ENCODE data around the gene DNAJC6.

DNAJC6 gene

GRCh38 chr1:65412256-65412983 lies 103.1 kb downstream of the DNAJC6 start:
- no peak for DNase-seq

- DNase-seq, result no peak
Observed at GRCh38 chr1:65412984-65413375, 103.6 kb downstream of the DNAJC6 start.

- DNase-seq, result no peak
Observed at GRCh38 chr1:65414538-65414937, 105.2 kb downstream of the DNAJC6 start.

- no peak for DNase-seq
Observed at GRCh38 chr1:65416767-65417166, 107.4 kb downstream of the DNAJC6 start.

GRCh38 chr1:65417729-65418128 lies 108.4 kb downstream of the DNAJC6 start:
- no peak for DNase-seq

- DNase-seq, result no peak
Observed at GRCh38 chr1:65418522-65419185, 109.3 kb downstream of the DNAJC6 start.

- peak; percentile 94 for DNase-seq
Observed at GRCh38 chr1:65419681-65420589, 110.6 kb downstream of the DNAJC6 start.

- DNase-seq, result peak; percentile 47
Observed at GRCh38 chr1:65420590-65421350, 111.4 kb downstream of the DNAJC6 start, which contains the start of the genes LEPR and LEPROT. LEPR (plus strand) TSS chr1:65420668; CDS start chr1:65565566, 144,898 bp downstream. LEPROT (plus strand) TSS chr1:65420668; CDS start chr1:65420725, 57 bp downstream.

GRCh38 chr1:65421351-65422025 lies 112.1 kb downstream of the DNAJC6 start:
- DNase-seq, result peak; percentile 47

GRCh38 chr1:65422241-65423203 lies 113.2 kb downstream of the DNAJC6 start:
- DNase-seq, result no peak

- DNase-seq, result no peak
Observed at GRCh38 chr1:65423884-65424572, 114.7 kb downstream of the DNAJC6 start.

GRCh38 chr1:65424573-65424889 lies 115.2 kb downstream of the DNAJC6 start:
- no peak for DNase-seq

- no peak for DNase-seq
Observed at GRCh38 chr1:65425006-65425405, 115.7 kb downstream of the DNAJC6 start.

- no peak for DNase-seq
Observed at GRCh38 chr1:65425697-65426096, 116.4 kb downstream of the DNAJC6 start.

GRCh38 chr1:65429078-65429477 lies 119.7 kb downstream of the DNAJC6 start:
- no peak for DNase-seq

- DNase-seq, result no peak
Observed at GRCh38 chr1:65429806-65430205, 120.5 kb downstream of the DNAJC6 start.

GRCh38 chr1:65431111-65431705 lies 121.9 kb downstream of the DNAJC6 start:
- DNase-seq, result peak; percentile 26

GRCh38 chr1:65432918-65433317 lies 123.6 kb downstream of the DNAJC6 start:
- DNase-seq, result no peak

GRCh38 chr1:65434255-65434654 lies 124.9 kb downstream of the DNAJC6 start:
- DNase-seq, result no peak

- no peak for DNase-seq
Observed at GRCh38 chr1:65434760-65435159, 125.4 kb downstream of the DNAJC6 start.
